ENCODE results near the gene CNTNAP5. TPM values are rescaled to one million over a fixed set of nuclear protein-coding genes. Genes with fewer than 3 reads are reported as not detected.

CNTNAP5 gene
- total RNA-seq, 1 donor: not detected

- H3K4me3 ChIP-seq (ENCODE audit: low read depth, low read length): no peak overlapping the region
- TF ChIP-seq, protein P1, sequence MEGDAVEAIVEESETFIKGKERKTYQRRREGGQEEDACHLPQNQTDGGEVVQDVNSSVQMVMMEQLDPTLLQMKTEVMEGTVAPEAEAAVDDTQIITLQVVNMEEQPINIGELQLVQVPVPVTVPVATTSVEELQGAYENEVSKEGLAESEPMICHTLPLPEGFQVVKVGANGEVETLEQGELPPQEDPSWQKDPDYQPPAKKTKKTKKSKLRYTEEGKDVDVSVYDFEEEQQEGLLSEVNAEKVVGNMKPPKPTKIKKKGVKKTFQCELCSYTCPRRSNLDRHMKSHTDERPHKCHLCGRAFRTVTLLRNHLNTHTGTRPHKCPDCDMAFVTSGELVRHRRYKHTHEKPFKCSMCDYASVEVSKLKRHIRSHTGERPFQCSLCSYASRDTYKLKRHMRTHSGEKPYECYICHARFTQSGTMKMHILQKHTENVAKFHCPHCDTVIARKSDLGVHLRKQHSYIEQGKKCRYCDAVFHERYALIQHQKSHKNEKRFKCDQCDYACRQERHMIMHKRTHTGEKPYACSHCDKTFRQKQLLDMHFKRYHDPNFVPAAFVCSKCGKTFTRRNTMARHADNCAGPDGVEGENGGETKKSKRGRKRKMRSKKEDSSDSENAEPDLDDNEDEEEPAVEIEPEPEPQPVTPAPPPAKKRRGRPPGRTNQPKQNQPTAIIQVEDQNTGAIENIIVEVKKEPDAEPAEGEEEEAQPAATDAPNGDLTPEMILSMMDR (IDR thresholded peaks at IDR 0.05; ENCODE audit: insufficient read depth, low read depth, low read length): no peak
- DNase-seq (ENCODE audit: low read depth): no peak
Measured at GRCh38 chr2:124281541-124281940, 256.5 kb downstream of the CNTNAP5 start.

DNA sequence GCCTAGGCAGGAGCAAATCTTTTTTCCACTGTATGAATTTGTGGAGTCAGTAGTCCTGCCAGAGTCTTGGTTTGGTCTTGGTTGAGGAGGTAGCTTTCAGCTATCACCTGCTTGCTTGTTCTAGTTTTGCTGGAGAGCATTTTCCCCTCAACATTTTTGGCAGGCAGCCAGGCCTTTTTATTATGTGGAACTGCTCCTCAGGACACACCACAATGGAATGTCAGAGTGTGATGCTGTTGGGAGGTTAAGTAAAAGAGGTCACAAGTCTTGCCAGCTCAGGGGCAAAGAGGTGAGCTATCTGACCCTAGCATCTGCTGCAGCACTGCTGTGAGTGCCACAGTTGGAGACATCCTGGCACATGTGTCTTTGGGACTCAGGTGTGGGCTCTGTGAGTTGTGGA is 258.0 kb downstream of the CNTNAP5 start:
- peak; percentile 2 for DNase-seq (ENCODE audit: low read depth)
- TF ChIP-seq, protein P1 (IDR thresholded peaks at IDR 0.05; ENCODE audit: insufficient read depth, low read depth, low read length): no peak
- H3K4me3 ChIP-seq (ENCODE audit: low read depth, low read length): no peak overlapping the region

GRCh38 chr2:124286089-124286783 is 261.1 kb downstream of the CNTNAP5 start:
- DNase-seq (ENCODE audit: low read depth): no peak

DNA sequence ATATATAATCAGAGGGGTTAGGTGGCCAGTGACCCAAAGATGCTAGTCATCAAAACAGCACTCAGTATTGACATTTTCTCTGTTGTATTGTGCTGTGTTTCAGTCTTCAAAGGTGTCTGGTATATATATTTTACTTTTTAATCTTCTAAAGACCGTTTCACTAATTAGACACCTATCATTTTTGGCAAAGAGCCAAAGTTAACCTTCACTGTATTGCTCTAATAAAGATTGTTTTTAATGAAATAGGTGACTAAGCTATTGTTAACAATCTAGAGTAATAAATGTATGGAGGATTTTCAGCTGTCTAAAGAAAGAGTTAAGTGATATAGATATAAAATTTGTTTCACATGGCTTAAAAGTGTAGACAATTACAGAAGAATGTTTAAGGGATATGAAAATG is 264.0 kb downstream of the CNTNAP5 start:
- H3K4me3 ChIP-seq (ENCODE audit: low read depth, low read length): no peak overlapping the region
- no peak for DNase-seq (ENCODE audit: low read depth)
- TF ChIP-seq, protein P1 (IDR thresholded peaks at IDR 0.05; ENCODE audit: insufficient read depth, low read depth, low read length): no peak

More at GRCh38 chr2:124286089-124286783, 261.1 kb downstream of the CNTNAP5 start:
- no peak overlapping the region for H3K4me3 ChIP-seq (ENCODE audit: low read depth, low read length)
- TF ChIP-seq, protein P1 (IDR thresholded peaks at IDR 0.05; ENCODE audit: insufficient read depth, low read depth, low read length): no peak

- H3K4me3 ChIP-seq (ENCODE audit: low read depth, low read length): no peak overlapping the region
- TF ChIP-seq, protein P1 (IDR thresholded peaks at IDR 0.05; ENCODE audit: insufficient read depth, low read depth, low read length): no peak
- DNase-seq (ENCODE audit: low read depth): no peak
Measured at GRCh38 chr2:124289615-124290014, 264.5 kb downstream of the CNTNAP5 start.

- TF ChIP-seq, protein P1 (IDR thresholded peaks at IDR 0.05; ENCODE audit: insufficient read depth, low read depth, low read length): no peak
- DNase-seq (ENCODE audit: low read depth): no peak
- no peak overlapping the region for H3K4me3 ChIP-seq (ENCODE audit: low read depth, low read length)
Measured at GRCh38 chr2:124296470-124296869, 271.4 kb downstream of the CNTNAP5 start.

- DNase-seq (ENCODE audit: low read depth): no peak
- TF ChIP-seq, protein P1 (IDR thresholded peaks at IDR 0.05; ENCODE audit: insufficient read depth, low read depth, low read length): no peak
- no peak overlapping the region for H3K4me3 ChIP-seq (ENCODE audit: low read depth, low read length)
Measured at GRCh38 chr2:124301915-124302314, 276.8 kb downstream of the CNTNAP5 start.
